Endothelial cell of umbilical vein (primary cell): ENCODE measurements around the gene GPR155. TPM values are rescaled to one million over a fixed set of nuclear protein-coding genes. Genes with fewer than 3 reads are reported as not detected.
A peak's percentile ranks its signal among the peaks of the same experiment; 100 is the strongest.

Experiments
- BruUV-seq: library from RNA; stranded (reverse); fragments of 400-500 nt; replicated peaks from 2 replicates; lab custom pipeline; 2021; lab: Mats Ljungman, UMichigan
- CTCF ChIA-PET: fragments of 300-600, 350-600 bp; sonication (Branson Sonifier 250); formaldehyde crosslinking; loops from one replicate; lab custom pipeline; 2021; ENCODE audit warnings: antibody characterized with exemption, inconsistent platforms; lab: Charles Lee
- POLR2A ChIA-PET: fragments of 300-600, 350-600 bp; sonication (Branson Sonifier 250); formaldehyde crosslinking; loops from one replicate; lab custom pipeline; 2021; ENCODE audit warnings: antibody characterized with exemption, inconsistent platforms; lab: Charles Lee
- DNase-seq: peaks from one replicate; pipeline ENCODE4 v3.0.0-alpha.2; 2011; ENCODE audit warnings: low read depth, low spot score
- FAIRE-seq: peaks from 2 replicates; lab custom pipeline; 2011; peaks lifted over from hg19 to GRCh38; lab: Jason Lieb, UNC
- H2AFZ ChIP-seq: 2 replicates; pipeline ENCODE4 v1.6.0; 2012; ENCODE audit warnings: low read depth, low read length, control low read depth, inconsistent platforms
- H3K27ac ChIP-seq: 2 replicates; pipeline ENCODE4 v1.5.1; 2011; ENCODE audit warnings: low read depth, mild to moderate bottlenecking, control low read depth, low read length, moderate library complexity; ENCODE audit not compliant: insufficient read depth
- H3K27me3 ChIP-seq, 2 experiments: 2 replicates each; pipeline versions ENCODE4 v1.6.0 to v1.6.1; 2011; ENCODE audit warnings: low read length in 2 of 2, mixed read lengths in 1 of 2; ENCODE audit not compliant: control insufficient read depth in 2 of 2, insufficient read depth in 2 of 2
- H3K36me3 ChIP-seq, 2 experiments: 2 replicates in 1 of 2; 3 replicates in 1 of 2; pipeline ENCODE4 v1.5.1; 2011; ENCODE audit warnings: low read length in 2 of 2, mild to moderate bottlenecking in 1 of 2, moderate library complexity in 1 of 2; ENCODE audit not compliant: control insufficient read depth in 2 of 2, insufficient read depth in 2 of 2; ENCODE audit errors: extremely low read depth in 1 of 2
- H3K4me1 ChIP-seq: 3 replicates; pipeline ENCODE4 v1.5.1; 2011; ENCODE audit warnings: mild to moderate bottlenecking, low read length; ENCODE audit not compliant: control insufficient read depth, insufficient read depth; ENCODE audit errors: extremely low read depth
- H3K4me2 ChIP-seq: 2 replicates; pipeline ENCODE4 v1.6.1; 2011; ENCODE audit warnings: low read length, control low read depth, mixed read lengths; ENCODE audit not compliant: insufficient read depth
- H3K4me3 ChIP-seq, 3 experiments: fragments of 200-600 bp in 1 of 3; sonication (generic), shearing (Covaris generic) in 1 of 3; replicated peaks in 1 of 3; 2 replicates each; pipeline ENCODE4 v1.5.1; 2011 to 2016; ENCODE audit warnings: control low read depth in 3 of 3, low read length in 3 of 3, mild to moderate bottlenecking in 2 of 3, inconsistent platforms in 1 of 3, low read depth in 1 of 3, moderate library complexity in 1 of 3; ENCODE audit not compliant: insufficient read depth in 1 of 3
- H3K79me2 ChIP-seq: 2 replicates; pipeline ENCODE4 v1.6.0; 2012; ENCODE audit warnings: low read length, inconsistent platforms; ENCODE audit not compliant: control insufficient read depth, insufficient read depth
- H3K9ac ChIP-seq: replicated peaks from 2 replicates; pipeline ENCODE3; 2011; ENCODE audit warnings: low read length, control low read depth; ENCODE audit not compliant: insufficient read depth; ENCODE audit errors: extremely low read depth
- H3K9me1 ChIP-seq: replicated peaks from 3 replicates; pipeline ENCODE4 v1.6.0; 2011; ENCODE audit warnings: mild to moderate bottlenecking, low read length; ENCODE audit not compliant: control insufficient read depth, insufficient read depth; ENCODE audit errors: extremely low read depth
- H3K9me3 ChIP-seq: replicated peaks from 2 replicates; pipeline ENCODE4 v1.5.1; 2012; ENCODE audit warnings: low read length, inconsistent platforms; ENCODE audit not compliant: control insufficient read depth, insufficient read depth
- H4K20me1 ChIP-seq: replicated peaks from 2 replicates; pipeline ENCODE3; 2011; ENCODE audit warnings: mild to moderate bottlenecking, low read length; ENCODE audit not compliant: control insufficient read depth, insufficient read depth; ENCODE audit errors: extremely low read depth
- EZH2 ChIP-seq: IDR thresholded peaks from 2 replicates; pipeline ENCODE4 v1.6.1; 2012; ENCODE audit warnings: borderline replicate concordance, low read depth, mild to moderate bottlenecking, moderate library complexity, low read length, inconsistent platforms; ENCODE audit not compliant: severe bottlenecking
- FOS ChIP-seq: IDR thresholded peaks from 2 replicates; pipeline ENCODE4 v1.6.1; 2011; ENCODE audit warnings: mild to moderate bottlenecking, low read length, moderate library complexity, borderline replicate concordance; ENCODE audit not compliant: insufficient read depth
- GATA2 ChIP-seq: IDR thresholded peaks from 2 replicates; pipeline ENCODE4 v1.7.0; 2011; ENCODE audit warnings: low read depth, mild to moderate bottlenecking, moderate library complexity, mixed read lengths, low read length; ENCODE audit not compliant: insufficient read length, insufficient read depth
- JUN ChIP-seq: IDR thresholded peaks from 2 replicates; pipeline ENCODE4 v1.6.1; 2011; ENCODE audit warnings: borderline replicate concordance, low read depth; ENCODE audit not compliant: insufficient read length, insufficient read depth
- MYC ChIP-seq: IDR thresholded peaks from one replicate; pipeline ENCODE4 v1.6.1; 2011; ENCODE audit warnings: mild to moderate bottlenecking, low read depth, low read length
- POLR2A ChIP-seq: IDR thresholded peaks from 2 replicates; pipeline ENCODE4 v1.6.1; 2012; ENCODE audit warnings: low read depth, mild to moderate bottlenecking, control low read depth, low read length
- POLR2AphosphoS5 ChIP-seq: IDR thresholded peaks from 2 replicates; pipeline ENCODE4 v1.6.1; 2012; ENCODE audit warnings: low read depth, mild to moderate bottlenecking, control low read depth, low read length, moderate library complexity; ENCODE audit not compliant: insufficient read depth
- dilution Hi-C: fragments of 300-500 bp; cut with MboI; formaldehyde crosslinking; loops from one replicate; pipeline ENCODE4 v1.15.0; 2019; ENCODE audit warnings: low sequenced_read_pairs; ENCODE audit not compliant: extremely low pct_ligation_motif_present
- intact Hi-C: fragments of 100-400 bp; cut with micrococcal nuclease; formaldehyde crosslinking; loops from one replicate; pipeline ENCODE4 v1.10.0; 2022
- polyA plus RNA-seq, 4 experiments: library from polyadenylated mRNA; depleted of rRNA in 3 of 4; stranded (reverse) in 3 of 4; unstranded in 1 of 4; fragments of >200 nt; gene quantifications; 2 replicates each; pipeline versions ENCODE4 v1.2.1 to v1.2.3, GENCODE V29; 2011 to 2012; ENCODE audit warnings: missing spikeins in 1 of 4
- total RNA-seq: library from RNA; stranded (reverse); gene quantifications from 2 replicates; pipeline ENCODE4 v1.2.3, GENCODE V29; 2021
- TF ChIP-seq, protein P1 (sequence below), 2 donors: IDR thresholded peaks; 1 replicate in 1 of 2; 2 replicates in 1 of 2; pipeline ENCODE4 v1.5.1; 2011; ENCODE audit warnings: low read length in 2 of 2, mild to moderate bottlenecking in 2 of 2, moderate library complexity in 2 of 2, control low read depth in 1 of 2, inconsistent platforms in 1 of 2, low read depth in 1 of 2; ENCODE audit not compliant: insufficient read depth in 1 of 2; ENCODE audit errors: extremely low read depth in 1 of 2
- TF ChIP-seq, protein P2 (sequence below): IDR thresholded peaks from 2 replicates; pipeline ENCODE4 v1.6.1; 2011; ENCODE audit not compliant: insufficient read depth, insufficient read length

GPR155 gene
- total and polyA plus RNA-seq, 2 donors (not counting 3 experiments of a cell fraction or from before 2014, with no cell fraction given): 0.62 to 1.7 TPM

DNA sequence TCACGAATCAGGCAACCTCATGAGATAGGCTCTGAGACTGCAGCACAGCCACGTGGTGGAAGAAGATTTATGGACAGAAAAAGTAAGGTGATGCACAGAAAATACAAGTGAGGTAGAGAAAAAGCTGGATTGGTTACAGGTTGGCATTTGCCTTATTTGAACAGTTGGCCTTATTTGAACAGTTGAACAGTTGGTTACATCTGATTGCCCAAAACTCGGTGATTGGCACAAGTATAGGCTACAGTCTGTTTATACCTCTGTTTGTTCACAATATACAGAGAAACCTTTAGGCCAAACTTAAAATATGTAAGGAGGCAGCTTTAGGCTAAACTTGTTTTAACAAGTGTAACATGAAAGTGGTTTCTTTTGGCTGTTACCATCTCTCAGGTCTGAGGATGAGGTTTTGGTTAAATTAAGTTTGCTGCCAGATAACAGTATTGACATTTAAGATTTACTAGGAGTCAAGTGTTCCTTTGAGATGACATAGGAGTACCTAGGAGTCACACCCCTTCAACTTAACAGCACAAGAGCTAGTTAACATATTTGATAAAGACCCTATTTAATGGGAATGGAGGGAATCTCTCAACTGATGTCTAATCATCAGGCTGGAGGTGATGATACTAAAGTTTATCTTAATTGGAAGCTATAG, 16.5 kb upstream of the GPR155 start:
- Histone ChIP-seq H3K9me1 (no peaks in the 10 kb centered on the region), H3K27me3 (peaks cover 4% of the 10 kb centered on the region in 2 experiments), H3K4me2 (no peak overlapping the region), H3K27ac (no peak overlapping the region), H4K20me1 (no peaks in the 10 kb centered on the region), H3K9me3 (no peaks in the 10 kb centered on the region), H3K9ac (no peak overlapping the region), H3K79me2 (no peaks in the 10 kb centered on the region), H2AFZ (no peak overlapping the region), H3K4me3 (no peak overlapping the region), H3K36me3 (no peaks in the 10 kb centered on the region), H3K4me1 (no peaks in the 10 kb centered on the region)
- CTCF ChIA-PET: interaction anchor here (1.2 kb wide), 2 partner anchors 9 to 40 kb away, joined by 3 to 7 read pairs; no protein-coding TSS in a partner anchor
- TF ChIP-seq POLR2A (no peak), JUN (no peak), EZH2 (no peak), GATA2 (no peak), POLR2AphosphoS5 (no peak), MYC (no peak), FOS (no peak)
- TF ChIP-seq, protein P1, sequence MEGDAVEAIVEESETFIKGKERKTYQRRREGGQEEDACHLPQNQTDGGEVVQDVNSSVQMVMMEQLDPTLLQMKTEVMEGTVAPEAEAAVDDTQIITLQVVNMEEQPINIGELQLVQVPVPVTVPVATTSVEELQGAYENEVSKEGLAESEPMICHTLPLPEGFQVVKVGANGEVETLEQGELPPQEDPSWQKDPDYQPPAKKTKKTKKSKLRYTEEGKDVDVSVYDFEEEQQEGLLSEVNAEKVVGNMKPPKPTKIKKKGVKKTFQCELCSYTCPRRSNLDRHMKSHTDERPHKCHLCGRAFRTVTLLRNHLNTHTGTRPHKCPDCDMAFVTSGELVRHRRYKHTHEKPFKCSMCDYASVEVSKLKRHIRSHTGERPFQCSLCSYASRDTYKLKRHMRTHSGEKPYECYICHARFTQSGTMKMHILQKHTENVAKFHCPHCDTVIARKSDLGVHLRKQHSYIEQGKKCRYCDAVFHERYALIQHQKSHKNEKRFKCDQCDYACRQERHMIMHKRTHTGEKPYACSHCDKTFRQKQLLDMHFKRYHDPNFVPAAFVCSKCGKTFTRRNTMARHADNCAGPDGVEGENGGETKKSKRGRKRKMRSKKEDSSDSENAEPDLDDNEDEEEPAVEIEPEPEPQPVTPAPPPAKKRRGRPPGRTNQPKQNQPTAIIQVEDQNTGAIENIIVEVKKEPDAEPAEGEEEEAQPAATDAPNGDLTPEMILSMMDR (IDR thresholded peaks at IDR 0.05; ENCODE audit: extremely low read depth in 1 of 2, insufficient read depth in 1 of 2, low read depth in 1 of 2, low read length in 2 of 2): no peak
- TF ChIP-seq, protein P2, sequence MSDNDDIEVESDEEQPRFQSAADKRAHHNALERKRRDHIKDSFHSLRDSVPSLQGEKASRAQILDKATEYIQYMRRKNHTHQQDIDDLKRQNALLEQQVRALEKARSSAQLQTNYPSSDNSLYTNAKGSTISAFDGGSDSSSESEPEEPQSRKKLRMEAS: no peak
- FAIRE-seq: peak; percentile 28
- POLR2A ChIA-PET: no interaction called here
- intact Hi-C loops (no loop called here), dilution Hi-C loops (no loop called here)
- DNase-seq: no peak
- BruUV-seq: no TSS peak
